Hepatocyte (in vitro differentiated cells): Measurements from ENCODE around the gene NIPSNAP2.

Experiments
- EZH2phosphoT487 ChIP-seq: fragments of 200-600 bp; sonication (generic); IDR thresholded peaks from one replicate; pipeline ENCODE4 v1.6.1; 2018; ENCODE audit warnings: antibody characterized with exemption, mild to moderate bottlenecking, low read depth, moderate library complexity; ENCODE audit not compliant: unreplicated experiment, severe bottlenecking
- TF ChIP-seq, protein P1 (sequence below): fragments of 200-600 bp; sonication (generic); IDR thresholded peaks from 2 replicates; pipeline ENCODE4 v1.5.1; 2016; ENCODE audit warnings: antibody characterized with exemption, mild to moderate bottlenecking; ENCODE audit not compliant: poor library complexity

DNA sequence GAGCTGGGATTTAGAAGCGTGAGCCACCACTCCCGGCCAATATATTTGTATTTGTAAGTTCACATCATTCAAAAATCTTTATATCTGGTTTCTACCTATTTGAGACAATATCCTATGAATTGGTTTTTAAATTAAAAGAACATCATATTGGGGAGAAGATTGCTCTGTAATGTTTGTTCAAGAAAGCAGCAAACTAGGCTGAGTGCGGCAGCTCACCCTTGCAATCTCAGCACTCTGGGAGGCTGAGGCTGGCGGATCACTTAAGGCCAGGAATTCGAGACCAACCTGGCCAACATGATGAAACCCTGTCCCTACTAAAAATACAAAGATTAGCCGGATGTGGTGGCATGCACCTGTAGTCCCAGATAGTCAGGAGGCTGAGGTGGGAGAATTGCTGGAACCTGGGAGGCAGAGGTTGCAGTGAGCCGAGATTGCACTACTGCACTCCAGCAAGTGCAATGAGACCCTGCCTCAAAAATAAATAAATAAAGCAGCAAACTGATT, 9.4 kb downstream of the NIPSNAP2 start:
- TF ChIP-seq, protein P1, sequence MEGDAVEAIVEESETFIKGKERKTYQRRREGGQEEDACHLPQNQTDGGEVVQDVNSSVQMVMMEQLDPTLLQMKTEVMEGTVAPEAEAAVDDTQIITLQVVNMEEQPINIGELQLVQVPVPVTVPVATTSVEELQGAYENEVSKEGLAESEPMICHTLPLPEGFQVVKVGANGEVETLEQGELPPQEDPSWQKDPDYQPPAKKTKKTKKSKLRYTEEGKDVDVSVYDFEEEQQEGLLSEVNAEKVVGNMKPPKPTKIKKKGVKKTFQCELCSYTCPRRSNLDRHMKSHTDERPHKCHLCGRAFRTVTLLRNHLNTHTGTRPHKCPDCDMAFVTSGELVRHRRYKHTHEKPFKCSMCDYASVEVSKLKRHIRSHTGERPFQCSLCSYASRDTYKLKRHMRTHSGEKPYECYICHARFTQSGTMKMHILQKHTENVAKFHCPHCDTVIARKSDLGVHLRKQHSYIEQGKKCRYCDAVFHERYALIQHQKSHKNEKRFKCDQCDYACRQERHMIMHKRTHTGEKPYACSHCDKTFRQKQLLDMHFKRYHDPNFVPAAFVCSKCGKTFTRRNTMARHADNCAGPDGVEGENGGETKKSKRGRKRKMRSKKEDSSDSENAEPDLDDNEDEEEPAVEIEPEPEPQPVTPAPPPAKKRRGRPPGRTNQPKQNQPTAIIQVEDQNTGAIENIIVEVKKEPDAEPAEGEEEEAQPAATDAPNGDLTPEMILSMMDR: no peak
- no peak for TF ChIP-seq EZH2phosphoT487
